SK-N-MC (cell line): Measurements from ENCODE around the gene ATP5F1D.

Experiments
- EZH2 ChIP-seq: fragments of 200-600 bp; sonication (generic); IDR thresholded peaks from one replicate; pipeline ENCODE4 v1.6.1; 2017; ENCODE audit warnings: antibody characterized with exemption
- POLR2AphosphoS5 ChIP-seq: IDR thresholded peaks from 2 replicates; pipeline ENCODE4 v1.6.1; 2012; ENCODE audit warnings: mild to moderate bottlenecking, low read depth, low read length, borderline replicate concordance

- TF ChIP-seq EZH2 (no peak), POLR2AphosphoS5 (no peak)
Measured at GRCh38 chr19:1278713-1279660, 37.4 kb downstream of the ATP5F1D start.
